A673 (cell line): ENCODE measurements around the gene SIVA1. TPM values are rescaled to one million over a fixed set of nuclear protein-coding genes. Genes with fewer than 3 reads are reported as not detected.
A peak's percentile ranks its signal among the peaks of the same experiment; 100 is the strongest.

Experiments used
- BruUV-seq: library from RNA; stranded (reverse); fragments of 400-500 nt; replicated peaks from 2 replicates; lab custom pipeline; 2021; lab: Mats Ljungman, UMichigan
- CTCF ChIA-PET: fragments of 300-600 bp; sonication (Branson Sonifier 250); formaldehyde crosslinking; loops from one replicate; lab custom pipeline; 2022; ENCODE audit warnings: antibody characterized with exemption; lab: Charles Lee
- POLR2A ChIA-PET: fragments of 300-600 bp; sonication (Branson Sonifier 250); formaldehyde crosslinking; loops from one replicate; lab custom pipeline; 2022; ENCODE audit warnings: antibody characterized with exemption; ENCODE audit not compliant: low non-redundant PET; lab: Charles Lee
- DNase-seq: peaks from one replicate; pipeline ENCODE4 v3.0.0-alpha.2; 2015; ENCODE audit warnings: low spot score
- H3K27ac ChIP-seq: fragments of 200-600 bp; sonication (generic); 2 replicates; pipeline ENCODE4 v1.5.1; 2016; ENCODE audit warnings: mixed run types, low read depth, mild to moderate bottlenecking, mixed read lengths, antibody characterized with exemption, low read length; ENCODE audit not compliant: poor library complexity, severe bottlenecking
- H3K27me3 ChIP-seq: fragments of 200-600 bp; sonication (generic); replicated peaks from 2 replicates; pipeline ENCODE4 v1.6.1; 2017; ENCODE audit warnings: mixed run types, low read depth, mild to moderate bottlenecking, mixed read lengths, antibody characterized with exemption, low read length; ENCODE audit not compliant: insufficient read depth, poor library complexity
- H3K36me3 ChIP-seq: fragments of 200-600 bp; sonication (generic); 2 replicates; pipeline ENCODE4 v1.6.1; 2016; ENCODE audit warnings: mixed run types, mild to moderate bottlenecking, mixed read lengths, antibody characterized with exemption, low read length; ENCODE audit not compliant: insufficient read depth, poor library complexity, severe bottlenecking
- H3K4me1 ChIP-seq: fragments of 200-600 bp; sonication (generic); 2 replicates; pipeline ENCODE4 v1.6.1; 2017; ENCODE audit warnings: mixed run types, mild to moderate bottlenecking, mixed read lengths, antibody characterized with exemption, low read length; ENCODE audit not compliant: insufficient read depth, poor library complexity, severe bottlenecking
- H3K4me3 ChIP-seq: fragments of 200-600 bp; sonication (generic); 2 replicates; pipeline ENCODE4 v1.5.1; 2016; ENCODE audit warnings: low read depth, mixed run types, mild to moderate bottlenecking, mixed read lengths, low read length; ENCODE audit not compliant: poor library complexity, severe bottlenecking
- H3K9me3 ChIP-seq: fragments of 200-600 bp; sonication (generic); 2 replicates; pipeline ENCODE4 v1.6.1; 2016; ENCODE audit warnings: mixed run types, low read depth, mild to moderate bottlenecking, mixed read lengths, antibody characterized with exemption, low read length; ENCODE audit not compliant: poor library complexity, severe bottlenecking
- CTCF ChIP-seq: fragments of 300-800, 200-600 bp; sonication (generic); conservative IDR thresholded peaks from 2 replicates; pipeline ENCODE4 v1.5.1; 2017; ENCODE audit warnings: low read depth, mild to moderate bottlenecking, antibody characterized with exemption, low read length, moderate library complexity, mixed read lengths
- EZH2 ChIP-seq: fragments of 200-600 bp; sonication (generic); IDR thresholded peaks from 2 replicates; pipeline ENCODE4 v1.6.1; 2017; ENCODE audit warnings: borderline replicate concordance, low read depth, mild to moderate bottlenecking, mixed read lengths, antibody characterized with exemption, low read length; ENCODE audit not compliant: poor library complexity, severe bottlenecking
- intact Hi-C: fragments of 100-400 bp; cut with micrococcal nuclease; formaldehyde crosslinking; loops from one replicate; pipeline ENCODE4 v1.10.0; 2022; ENCODE audit not compliant: unreplicated experiment
- total RNA-seq: library from RNA; stranded (reverse); gene quantifications from 2 replicates; pipeline ENCODE4 v1.2.3, GENCODE V29; 2021

SIVA1 gene
- total RNA-seq, 1 experiment from 2014 or later: 79.6 TPM

GRCh38 chr14:104770072-104770579 is 17.2 kb downstream of the SIVA1 start:
- POLR2A ChIA-PET: no interaction called here
- Histone ChIP-seq H3K9me3 (no peaks in the 10 kb centered on the region), H3K4me1 (peaks cover 5% of the 10 kb centered on the region), H3K36me3 (peaks cover 43% of the 10 kb centered on the region), H3K27ac (no peak overlapping the region), H3K27me3 (no peaks in the 10 kb centered on the region), H3K4me3 (no peak overlapping the region)
- TF ChIP-seq EZH2 (no peak), CTCF (no peak)
- no TSS peak for BruUV-seq
- intact Hi-C loops: no loop called here
- DNase-seq: no peak
- CTCF ChIA-PET: interaction anchor here (0.5 to 1.2 kb wide), 2 partner anchors 10 to 17 kb away, joined by 3 to 5 read pairs; partner anchors contain the start of gene SIVA1

GRCh38 chr14:104770851-104771272 is 17.9 kb downstream of the SIVA1 start:
- no peaks in the 10 kb centered on the region for H3K9me3 ChIP-seq
- H3K4me1 ChIP-seq: peaks cover 5% of the 10 kb centered on the region
- H3K27me3 ChIP-seq: no peaks in the 10 kb centered on the region
- H3K36me3 ChIP-seq: peaks cover 47% of the 10 kb centered on the region
- H3K27ac ChIP-seq: no peak overlapping the region
- POLR2A ChIA-PET: no interaction called here
- intact Hi-C loops: no loop called here
- no TSS peak for BruUV-seq
- CTCF ChIA-PET: interaction anchor here (0.5 to 1.2 kb wide), 2 partner anchors 9 to 18 kb away, joined by 3 to 5 read pairs; partner anchors contain the start of gene SIVA1
- H3K4me3 ChIP-seq: no peak overlapping the region
- peak; percentile 45 for DNase-seq
- TF ChIP-seq EZH2 (no peak), CTCF (peak; percentile 56)

- Histone ChIP-seq H3K9me3 (no peaks in the 10 kb centered on the region), H3K27me3 (no peaks in the 10 kb centered on the region), H3K4me3 (no peak overlapping the region), H3K36me3 (peaks cover 53% of the 10 kb centered on the region), H3K4me1 (peaks cover 5% of the 10 kb centered on the region), H3K27ac (no peak overlapping the region)
- intact Hi-C loops: no loop called here
- BruUV-seq: no TSS peak
- DNase-seq: no peak
- ChIA-PET CTCF (interaction anchor here (1.2 kb wide), 1 partner anchor 19 kb away, joined by 5 read pairs; the partner anchor contains the start of gene SIVA1), POLR2A (no interaction called here)
- TF ChIP-seq CTCF (no peak), EZH2 (no peak)
Observed at GRCh38 chr14:104771374-104771773, 18.4 kb downstream of the SIVA1 start.
